ENCODE data around the gene ACP3.

Gene ACP3

GRCh38 chr3:132405609-132406299 lies 88.5 kb downstream of the ACP3 start:
- no peak for DNase-seq (ENCODE audit: low read depth in 1 of 2, low spot score in 1 of 2)

GRCh38 chr3:132406587-132406986 lies 89.4 kb downstream of the ACP3 start:
- no peak for DNase-seq (ENCODE audit: low read depth in 1 of 2, low spot score in 1 of 2)

- no peak for DNase-seq (ENCODE audit: low read depth in 1 of 2, low spot score in 1 of 2)
These were observed 89.8 kb downstream of the ACP3 start for GRCh38 chr3:132407025-132407424.

Measured in activated T-helper 1 cell treated with anti-CD3 and anti-CD28 coated beads, Interleukin-2, amount 50 U/mL, for 16 hours (primary cell).